Measurements from ENCODE around the gene KLHL6. TPM values are rescaled to one million over a fixed set of nuclear protein-coding genes. Genes with fewer than 3 reads are reported as not detected.
"Not testable (repeated sequence)": the region's sequence is repeated elsewhere in the genome, so short reads cannot be mapped to it uniquely, and the experiment has no call there.

The KLHL6 gene
- total RNA-seq, 1 donor from 2014 or later = 24.7 TPM

GRCh38 chr3:183473969-183474368, 81.5 kb downstream of the KLHL6 start:
- Histone ChIP-seq H3K27me3 (no peaks in the 10 kb centered on the region), H3K4me1 (no peaks in the 10 kb centered on the region), H3K27ac (no peak overlapping the region), H3K36me3 (no peaks in the 10 kb centered on the region), H3K4me3 (no peak overlapping the region), H3K9me3 (no peaks in the 10 kb centered on the region)
- no peak for TF ChIP-seq CTCF (IDR thresholded peaks at IDR 0.05)
- intact Hi-C loops (cut with DNase I) = loop anchor here (10.0 kb wide), 1 partner anchor 291 kb away; no protein-coding TSS in a partner anchor
- DNase-seq (no peak), ATAC-seq (no peak)

- Histone ChIP-seq H3K36me3 (no peaks in the 10 kb centered on the region), H3K4me1 (no peaks in the 10 kb centered on the region), H3K4me3 (no peak overlapping the region), H3K27me3 (no peaks in the 10 kb centered on the region), H3K9me3 (no peaks in the 10 kb centered on the region), H3K27ac (no peak overlapping the region)
- no peak for TF ChIP-seq CTCF (IDR thresholded peaks at IDR 0.05)
- DNase-seq (no peak), ATAC-seq (no peak)
- intact Hi-C loops (cut with DNase I) = loop anchor here (10.0 kb wide), 1 partner anchor 293 kb away; no protein-coding TSS in a partner anchor
Observed at GRCh38 chr3:183472155-183472554, 83.4 kb downstream of the KLHL6 start.

DNA sequence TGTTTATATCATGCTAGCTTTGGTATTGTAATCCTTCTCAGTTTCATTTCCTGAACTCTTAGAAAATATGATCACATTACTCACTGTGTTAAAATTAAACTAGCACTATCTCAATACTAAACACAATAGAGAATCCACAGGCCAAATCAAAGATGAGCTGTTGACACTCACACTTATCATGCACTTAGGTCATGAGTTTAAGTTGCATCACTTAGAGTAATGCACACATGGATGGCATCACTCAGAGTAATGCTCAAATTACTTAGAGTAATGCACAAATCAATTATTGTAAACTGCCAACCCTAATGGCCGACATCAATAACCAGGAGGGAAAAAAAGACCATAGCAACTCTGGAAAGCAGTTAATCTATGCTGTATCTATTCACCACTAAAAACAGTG, 87.1 kb downstream of the KLHL6 start:
- Histone ChIP-seq H3K9me3 (no peaks in the 10 kb centered on the region), H3K4me1 (no peaks in the 10 kb centered on the region), H3K27me3 (no peaks in the 10 kb centered on the region), H3K36me3 (no peaks in the 10 kb centered on the region), H3K27ac (no peak overlapping the region), H3K4me3 (no peak overlapping the region)
- ATAC-seq = no peak
- intact Hi-C loops (cut with DNase I) = no loop called here
- TF ChIP-seq CTCF (IDR thresholded peaks at IDR 0.05) = no peak
- no peak for DNase-seq

GRCh38 chr3:183466575-183466974, 88.9 kb downstream of the KLHL6 start:
- ATAC-seq (no peak), DNase-seq (no peak)
- intact Hi-C loops (cut with DNase I) = no loop called here
- no peak overlapping the region for H3K27ac ChIP-seq
- H3K9me3 ChIP-seq = no peaks in the 10 kb centered on the region
- no peak for TF ChIP-seq CTCF (IDR thresholded peaks at IDR 0.05)
- no peak overlapping the region for H3K4me3 ChIP-seq
- no peaks in the 10 kb centered on the region for H3K27me3 ChIP-seq
- no peaks in the 10 kb centered on the region for H3K36me3 ChIP-seq
- H3K4me1 ChIP-seq = no peaks in the 10 kb centered on the region

GRCh38 chr3:183465710-183466109, 89.8 kb downstream of the KLHL6 start:
- ATAC-seq; H3K27me3 ChIP-seq; intact Hi-C loops (cut with DNase I): not testable (repeated sequence)

DNA sequence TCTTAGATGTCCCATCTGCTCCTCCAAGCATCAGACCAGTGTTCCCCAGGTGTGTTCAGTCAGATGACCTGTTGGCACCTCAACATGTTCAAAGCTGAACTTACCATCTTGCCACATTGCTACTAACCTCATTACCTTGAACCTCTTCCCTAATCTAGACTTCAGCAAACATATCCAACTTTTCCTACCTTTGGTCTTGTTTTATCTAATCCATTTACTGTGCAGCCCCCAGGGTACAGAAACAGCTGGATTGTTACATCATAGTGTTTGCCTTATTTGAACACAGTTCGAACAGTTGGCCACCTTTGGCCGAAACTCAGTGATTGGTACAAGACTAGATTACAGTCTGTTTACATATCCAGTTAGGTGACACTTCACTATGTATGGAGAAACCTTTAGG, 91.0 kb downstream of the KLHL6 start:
- DNase-seq (no peak), ATAC-seq (no peak)
- H3K36me3 ChIP-seq = no peaks in the 10 kb centered on the region
- no peaks in the 10 kb centered on the region for H3K9me3 ChIP-seq
- intact Hi-C loops (cut with DNase I) = no loop called here
- no peak overlapping the region for H3K4me3 ChIP-seq
- H3K27me3 ChIP-seq = no peaks in the 10 kb centered on the region
- no peak for TF ChIP-seq CTCF (IDR thresholded peaks at IDR 0.05)
- H3K4me1 ChIP-seq = no peaks in the 10 kb centered on the region
- no peak overlapping the region for H3K27ac ChIP-seq

More at GRCh38 chr3:183465710-183466109, 89.8 kb downstream of the KLHL6 start:
- DNase-seq, H3K9me3 ChIP-seq, H3K36me3 ChIP-seq, H3K4me3 ChIP-seq, H3K27ac ChIP-seq, H3K4me1 ChIP-seq: not testable (repeated sequence)
